Measurements from ENCODE around the gene ERI3. TPM values are rescaled to one million over a fixed set of nuclear protein-coding genes. Genes with fewer than 3 reads are reported as not detected.

Gene ERI3
- total and polyA plus RNA-seq, 2 of the 13 experiments (the other 11 are each of a cell fraction or from before 2014, with no cell fraction given): 35.6 to 35.9 TPM

- TF ChIP-seq MAFF (IDR thresholded peaks at IDR 0.05; ENCODE audit: low read depth, low read length) (no peak), ARHGAP35 (CRISPR knock-in tag; IDR thresholded peaks at IDR 0.05; ENCODE audit: borderline replicate concordance) (no peak), ZXDC (CRISPR knock-in tag; IDR thresholded peaks at IDR 0.05) (no peak), HMGA1 (CRISPR knock-in tag; conservative IDR thresholded peaks at IDR 0.05) (no peak), ZNF343 (CRISPR knock-in tag; IDR thresholded peaks at IDR 0.05) (no peak), KAT8 (CRISPR knock-in tag; IDR thresholded peaks at IDR 0.05) (no peak), TBX3 (IDR thresholded peaks at IDR 0.05; ENCODE audit: borderline replicate concordance) (no peak), ZNF337 (CRISPR knock-in tag; IDR thresholded peaks at IDR 0.05; ENCODE audit: borderline replicate concordance, low read depth) (no peak), RARG (CRISPR knock-in tag; IDR thresholded peaks at IDR 0.05; ENCODE audit: low read depth) (no peak), ZNF614 (CRISPR knock-in tag; IDR thresholded peaks at IDR 0.05; ENCODE audit: borderline replicate concordance) (no peak), MEF2D (CRISPR knock-in tag; IDR thresholded peaks at IDR 0.05) (no peak), BCL6 (CRISPR knock-in tag; IDR thresholded peaks at IDR 0.05) (no peak)
Measured at GRCh38 chr1:44242746-44243145, 112.3 kb downstream of the ERI3 start (continued).
